AG08395 (cell line): ENCODE results near the gene HLCS.

ENCODE experiments used
- DNase-seq: peaks from one replicate; pipeline ENCODE4 v3.0.0; 2012; ENCODE audit warnings: mixed read lengths, low spot score

The HLCS gene

DNA sequence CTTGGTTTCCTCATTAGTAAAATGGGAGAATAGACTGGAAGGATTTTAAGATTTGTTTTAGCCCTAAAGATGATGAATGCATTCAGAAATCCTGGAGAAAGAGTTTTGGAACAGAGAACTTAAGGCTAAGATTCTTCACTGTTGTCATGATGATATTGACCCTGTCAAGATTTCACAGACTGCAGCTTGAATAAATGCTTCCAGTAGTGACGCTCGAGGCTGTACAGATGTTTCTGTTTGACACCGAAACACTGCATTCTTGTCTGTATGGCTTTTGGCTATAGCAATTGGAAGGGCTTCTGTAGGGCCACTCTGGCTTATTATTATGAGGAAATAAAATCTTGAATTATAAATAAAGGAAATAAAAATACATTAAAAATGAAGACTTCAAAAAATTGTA is 241.8 kb downstream of the HLCS start:
- no peak for DNase-seq

DNA sequence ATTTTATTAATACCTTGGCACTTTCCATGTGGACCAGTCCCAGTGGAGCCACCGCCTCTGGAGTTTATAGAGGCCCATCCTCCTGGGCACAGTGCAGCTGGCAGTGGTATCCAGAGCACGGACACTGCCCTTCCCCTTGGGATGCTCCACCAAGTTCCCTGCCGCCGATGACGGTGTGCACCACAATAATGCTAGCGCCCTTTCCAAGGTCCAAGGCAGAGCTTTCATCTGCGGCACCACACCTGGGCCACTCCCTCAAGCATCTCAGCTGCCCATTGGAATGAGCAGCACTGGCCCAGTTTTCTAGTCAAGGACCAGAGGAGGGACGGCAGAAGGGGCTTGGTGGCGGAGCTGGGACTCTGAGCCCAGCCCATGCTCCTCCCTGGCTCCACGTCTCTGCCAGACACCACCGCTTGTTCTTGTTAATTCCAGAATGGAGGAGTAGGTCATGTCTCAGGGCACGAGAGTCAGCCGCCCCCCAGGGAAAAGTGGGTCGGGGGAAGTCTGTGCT is 243.0 kb downstream of the HLCS start:
- no peak for DNase-seq

DNA sequence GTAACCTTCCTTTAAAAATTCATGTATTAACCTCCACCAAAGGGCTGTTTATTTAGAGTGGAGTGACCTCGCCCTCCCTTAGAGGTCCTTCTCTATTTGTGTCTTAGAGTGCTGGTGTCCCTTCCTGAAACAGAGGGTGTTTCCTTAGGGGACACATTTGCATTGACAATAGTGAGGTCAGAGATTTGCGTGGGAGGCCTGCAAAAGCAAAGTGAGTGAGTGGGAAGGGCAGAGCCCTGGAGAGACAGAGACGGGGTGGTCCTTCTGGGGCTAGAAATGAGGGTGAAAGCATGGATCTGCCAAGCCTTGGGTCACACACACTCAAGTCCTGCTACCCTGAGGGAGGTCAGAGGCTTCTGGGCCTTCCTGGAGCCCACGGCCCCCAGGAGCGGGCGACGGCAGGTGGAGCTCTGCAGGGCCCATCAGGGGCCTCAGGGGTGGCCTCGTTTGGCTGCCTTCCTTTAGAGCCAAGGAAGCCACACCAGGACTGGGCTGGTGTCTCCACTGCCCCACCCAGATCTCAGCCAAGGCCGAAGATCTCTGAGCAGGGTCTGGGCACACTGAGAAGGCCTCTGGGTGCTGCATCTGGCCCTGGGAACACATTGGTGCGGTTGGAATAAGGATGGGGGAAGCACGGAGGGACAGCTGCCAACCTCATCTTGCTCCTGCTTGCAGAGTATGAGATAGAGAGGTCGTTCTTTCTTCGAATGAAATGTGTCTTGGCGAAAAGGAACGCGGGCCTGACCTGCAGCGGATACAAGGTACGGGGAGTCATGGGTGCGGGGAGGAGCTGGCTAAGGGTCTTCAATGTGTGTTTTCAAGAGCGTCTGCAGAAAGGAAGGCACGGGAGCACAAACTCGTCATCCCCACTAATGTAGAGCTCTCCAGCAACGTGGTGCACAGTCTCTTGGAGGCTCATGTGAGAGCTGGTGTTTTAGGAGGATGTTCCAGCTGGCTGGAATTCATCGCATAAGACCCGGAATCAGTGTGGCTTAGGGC is 243.8 kb downstream of the HLCS start:
- no peak for DNase-seq

DNA sequence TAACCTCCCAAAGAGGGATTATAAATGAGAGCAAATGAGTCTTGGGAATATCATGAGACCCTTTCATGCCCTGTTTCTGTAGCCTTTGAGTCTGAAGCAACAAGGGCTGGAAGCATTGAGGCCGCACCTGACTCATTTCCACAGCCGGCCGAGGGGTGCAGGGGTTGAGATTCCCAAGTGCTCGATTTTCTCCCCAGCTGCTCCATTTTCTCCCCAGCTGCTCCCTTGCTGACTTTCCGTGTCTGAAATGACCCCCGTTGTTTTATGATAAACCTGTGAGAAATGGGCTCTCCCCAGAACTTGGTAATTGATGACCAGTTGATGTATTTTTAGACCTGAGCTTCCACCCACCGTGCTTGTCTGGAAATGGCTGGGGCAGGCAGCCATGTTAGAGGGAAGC is 244.7 kb downstream of the HLCS start:
- no peak for DNase-seq

DNA sequence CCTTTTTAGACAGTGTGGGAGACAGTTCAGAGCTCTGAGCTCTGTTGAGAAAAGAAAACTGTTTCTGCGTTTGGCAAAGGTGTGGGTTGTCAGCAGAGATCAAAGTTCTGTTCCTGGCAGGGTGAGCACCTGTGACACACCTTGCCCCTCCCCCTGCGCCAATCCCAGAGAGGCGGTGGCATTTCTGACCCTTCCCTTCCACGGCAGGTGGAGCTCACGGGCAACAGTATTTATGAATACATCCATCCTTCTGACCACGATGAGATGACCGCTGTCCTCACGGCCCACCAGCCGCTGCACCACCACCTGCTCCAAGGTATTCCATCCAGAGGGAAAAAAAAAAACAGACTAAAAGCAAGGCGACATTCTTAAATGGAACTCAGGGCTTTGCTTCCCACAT is 246.9 kb downstream of the HLCS start:
- no peak for DNase-seq

DNA sequence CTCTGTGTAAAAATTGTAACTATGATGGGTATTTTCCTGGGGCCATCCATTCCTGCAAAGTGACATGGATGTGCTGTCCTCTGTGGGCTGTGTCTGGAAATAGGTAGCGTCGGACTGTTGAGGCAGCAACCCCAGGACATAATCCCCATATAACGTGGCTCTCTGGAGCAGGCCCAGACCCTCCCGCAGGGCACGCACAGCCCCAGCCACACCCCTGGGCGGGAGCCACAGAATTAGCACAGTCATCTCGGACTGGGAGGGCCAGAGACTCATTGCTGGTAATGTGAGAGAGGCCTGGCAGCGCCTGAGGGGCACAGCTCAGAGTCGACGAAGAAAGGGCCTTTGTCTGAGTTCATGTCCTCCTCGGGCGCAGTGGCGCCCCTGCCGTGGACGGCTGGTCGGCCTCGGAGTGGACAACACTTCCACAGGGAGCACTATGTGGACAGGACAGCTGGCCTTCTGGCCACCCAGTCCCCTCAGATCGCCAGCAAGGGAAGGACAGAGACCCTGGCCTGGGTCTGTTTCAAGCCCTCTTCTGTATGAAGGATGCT is 247.4 kb downstream of the HLCS start:
- DNase-seq, result no peak

DNA sequence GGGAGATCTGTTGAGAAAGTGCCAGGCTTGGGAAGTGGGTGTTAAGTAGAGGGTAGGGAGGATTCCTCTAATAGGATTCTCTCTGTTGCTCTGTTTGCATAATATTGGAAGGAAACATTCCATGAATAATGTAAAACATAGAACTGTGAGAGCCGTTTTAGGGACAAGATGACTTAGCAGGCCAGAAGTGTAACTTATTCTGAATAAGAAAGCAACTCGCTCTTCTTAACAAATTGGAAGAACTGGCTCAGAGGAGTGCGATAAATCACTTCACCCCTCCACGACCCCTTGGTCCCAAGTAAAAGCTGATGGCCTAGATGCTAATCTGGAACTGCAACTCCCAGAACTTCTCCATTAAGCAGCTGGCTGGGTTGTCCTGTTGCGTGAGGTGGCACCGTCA is 248.5 kb downstream of the HLCS start:
- DNase-seq, result no peak

DNA sequence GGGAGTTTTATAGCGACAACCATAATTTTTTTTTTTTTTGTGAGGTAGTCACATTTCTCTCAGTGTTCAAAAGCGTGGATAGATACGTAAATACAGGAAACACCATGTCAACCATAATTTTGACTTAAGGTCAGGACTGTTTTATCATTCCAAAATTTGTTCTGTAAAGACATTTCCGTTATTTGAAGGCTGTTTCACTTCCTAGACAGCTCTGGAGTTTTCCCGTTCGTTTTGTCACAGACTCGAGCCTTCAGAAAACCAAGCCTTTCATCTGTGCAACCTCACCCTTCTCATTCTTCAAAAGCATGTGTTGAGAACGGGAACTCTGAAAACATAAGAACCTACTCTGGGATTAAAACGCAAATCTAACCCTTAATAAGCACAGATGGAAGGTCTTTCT is 249.6 kb downstream of the HLCS start:
- no peak for DNase-seq

DNA sequence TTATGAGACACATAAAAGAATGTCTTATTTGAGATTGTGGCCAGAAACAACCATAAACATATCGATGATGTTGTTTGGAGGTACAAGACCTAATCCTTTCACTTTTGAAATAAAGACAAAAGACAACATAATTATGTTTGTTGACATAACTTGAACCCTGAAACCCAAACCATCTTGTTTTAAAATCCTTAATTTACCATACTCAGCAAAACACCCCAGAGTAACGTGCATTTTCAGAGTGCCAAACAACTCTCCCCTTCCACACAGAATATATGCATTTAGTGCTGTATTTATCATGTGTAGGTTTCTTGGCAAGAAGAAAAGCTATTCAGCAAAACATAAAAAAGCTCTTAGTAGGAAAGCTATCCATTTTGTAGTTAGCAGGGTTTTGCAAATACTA is 250.1 kb downstream of the HLCS start:
- DNase-seq, result no peak

DNA sequence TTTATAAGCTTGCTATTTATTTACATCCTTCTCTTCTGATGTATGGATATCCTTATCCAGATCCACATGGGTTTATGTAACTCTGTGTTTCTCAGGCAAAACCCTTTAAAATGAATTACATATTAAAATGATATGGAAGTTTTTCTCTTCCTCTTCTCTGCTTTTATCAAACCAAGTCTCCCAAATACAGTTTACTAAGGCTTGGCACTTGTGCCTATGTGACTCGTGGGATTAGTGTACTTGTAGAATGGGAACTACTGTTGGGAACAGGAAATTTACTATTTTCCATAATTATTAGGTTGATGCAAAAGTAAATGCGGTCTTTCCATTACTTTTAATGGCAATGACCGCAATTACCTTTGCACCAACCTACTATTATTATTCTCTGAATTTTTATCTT is 252.7 kb downstream of the HLCS start:
- no peak for DNase-seq

DNA sequence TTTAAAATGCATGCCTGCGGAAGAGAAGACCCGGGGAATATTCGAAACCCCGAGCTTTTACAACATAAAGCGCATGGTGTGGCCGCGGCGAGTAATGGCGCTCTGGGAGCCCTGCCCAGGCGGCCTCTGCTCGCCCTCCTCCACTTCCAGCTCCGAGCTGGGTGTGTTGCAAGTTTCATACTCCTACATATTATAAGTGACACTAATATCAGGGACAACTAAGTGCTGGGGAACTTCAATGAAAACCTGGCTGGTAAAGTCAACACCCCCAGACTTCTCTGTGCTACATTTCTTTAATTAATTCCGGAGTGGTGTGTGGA is 255.8 kb downstream of the HLCS start:
- no peak for DNase-seq

DNA sequence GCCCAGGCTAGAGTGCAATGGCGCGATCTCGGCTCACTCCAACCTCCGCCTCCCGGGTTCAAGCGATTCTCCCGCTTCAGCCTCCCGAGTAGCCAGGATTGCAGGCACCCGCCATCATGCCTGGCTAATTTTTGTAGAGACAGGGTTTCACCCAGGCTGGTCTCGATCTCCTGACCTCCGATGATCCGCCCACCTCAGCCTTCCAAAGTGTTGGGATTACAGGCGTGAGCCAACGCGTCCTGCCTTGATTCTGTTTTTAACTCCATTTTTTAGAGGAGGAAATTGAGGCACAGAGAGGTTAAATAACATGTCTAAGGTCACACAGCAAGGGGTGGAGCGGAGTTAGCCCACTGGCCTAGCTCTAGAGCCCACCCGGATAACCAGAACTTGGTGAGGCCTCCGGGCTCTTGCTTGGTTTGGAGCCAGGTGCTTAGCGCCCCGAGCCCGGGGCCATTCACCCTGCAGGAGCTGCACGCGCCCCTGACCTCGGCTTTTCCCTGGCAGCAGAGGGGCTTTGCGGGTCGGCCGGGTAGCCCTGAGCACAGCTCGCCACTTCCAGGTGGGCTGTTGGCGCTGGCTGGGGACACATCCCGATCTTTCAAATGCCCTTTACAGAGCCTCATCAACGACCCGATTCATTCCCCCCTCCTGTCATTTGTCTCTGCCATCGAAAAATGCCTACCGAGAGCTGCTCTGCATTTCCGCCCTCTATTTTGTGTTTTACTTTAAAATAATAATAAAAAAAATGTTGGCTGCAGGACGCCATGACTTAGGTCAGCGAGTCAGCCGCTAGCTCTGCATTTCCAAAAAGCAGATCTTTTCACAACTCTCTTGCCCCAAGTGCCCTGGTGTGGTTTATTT is 256.4 kb downstream of the HLCS start:
- DNase-seq, result no peak

DNA sequence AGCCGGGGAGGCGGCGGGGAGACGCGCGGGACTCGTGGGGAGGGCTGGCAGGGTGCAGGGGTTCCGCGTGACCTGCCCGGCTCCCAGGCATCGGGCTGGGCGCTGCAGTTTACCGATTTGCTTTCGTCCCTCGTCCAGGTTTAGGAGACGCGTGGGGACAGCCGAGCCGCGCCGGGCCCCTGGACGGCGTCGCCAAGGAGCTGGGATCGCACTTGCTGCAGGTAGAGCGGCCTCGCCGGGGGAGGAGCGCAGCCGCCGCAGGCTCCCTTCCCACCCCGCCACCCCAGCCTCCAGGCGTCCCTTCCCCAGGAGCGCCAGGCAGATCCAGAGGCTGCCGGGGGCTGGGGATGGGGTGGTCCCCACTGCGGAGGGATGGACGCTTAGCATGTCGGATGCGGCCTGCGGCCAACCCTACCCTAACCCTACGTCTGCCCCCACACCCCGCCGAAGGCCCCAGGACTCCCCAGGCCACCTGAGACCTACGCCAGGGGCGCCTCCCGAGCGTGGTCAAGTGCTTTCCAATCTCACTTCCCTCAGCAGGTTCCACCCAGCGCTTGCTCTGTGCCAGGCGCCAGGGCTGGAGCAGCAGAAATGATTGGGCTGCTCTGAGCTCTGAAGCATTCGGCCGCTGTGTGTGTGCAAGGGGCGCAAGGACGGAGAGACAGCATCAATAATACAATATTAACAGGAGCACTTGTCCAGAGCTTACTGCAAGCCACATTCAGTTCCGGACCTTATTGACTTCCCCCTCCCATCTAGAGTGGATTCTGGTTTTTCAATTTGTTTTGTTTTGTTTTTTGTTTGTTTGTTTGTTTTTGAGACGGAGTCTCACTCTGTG is 257.2 kb downstream of the HLCS start:
- DNase-seq, result no peak

DNA sequence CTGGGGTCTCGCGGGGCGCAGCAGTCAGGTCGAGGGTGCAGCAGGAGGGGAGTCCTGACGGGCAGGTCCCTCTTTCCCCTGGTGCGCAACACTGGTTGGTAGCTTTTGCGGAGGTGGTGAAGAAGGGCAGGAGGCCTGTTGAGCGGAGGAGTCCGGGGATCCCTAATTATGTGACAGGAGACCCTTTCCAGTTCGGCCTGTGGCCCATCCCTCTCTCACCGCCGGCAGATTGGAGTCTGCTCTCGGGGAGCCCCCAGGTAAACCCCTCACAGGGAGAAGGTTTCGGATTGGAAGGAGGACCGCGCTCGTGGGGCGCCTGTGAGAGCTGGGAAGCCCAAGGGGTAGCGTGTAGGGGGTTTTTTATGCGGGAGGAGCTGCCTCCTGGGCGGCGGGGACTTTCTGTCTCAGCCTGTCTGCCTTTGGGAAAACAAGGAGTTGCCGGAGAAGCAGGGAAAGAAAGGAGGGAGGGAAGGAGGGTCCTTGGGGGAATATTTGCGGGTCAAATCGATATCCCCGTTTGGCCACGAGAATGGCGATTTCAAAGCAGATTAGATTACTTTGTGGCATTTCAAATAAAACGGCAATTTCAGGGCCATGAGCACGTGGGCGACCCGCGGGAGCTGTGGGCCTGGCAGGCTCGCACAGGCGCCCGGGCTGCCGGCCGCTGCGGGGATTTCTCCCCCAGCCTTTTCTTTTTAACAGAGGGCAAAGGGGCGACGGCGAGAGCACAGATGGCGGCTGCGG is 258.0 kb downstream of the HLCS start:
- DNase-seq, result no peak

DNA sequence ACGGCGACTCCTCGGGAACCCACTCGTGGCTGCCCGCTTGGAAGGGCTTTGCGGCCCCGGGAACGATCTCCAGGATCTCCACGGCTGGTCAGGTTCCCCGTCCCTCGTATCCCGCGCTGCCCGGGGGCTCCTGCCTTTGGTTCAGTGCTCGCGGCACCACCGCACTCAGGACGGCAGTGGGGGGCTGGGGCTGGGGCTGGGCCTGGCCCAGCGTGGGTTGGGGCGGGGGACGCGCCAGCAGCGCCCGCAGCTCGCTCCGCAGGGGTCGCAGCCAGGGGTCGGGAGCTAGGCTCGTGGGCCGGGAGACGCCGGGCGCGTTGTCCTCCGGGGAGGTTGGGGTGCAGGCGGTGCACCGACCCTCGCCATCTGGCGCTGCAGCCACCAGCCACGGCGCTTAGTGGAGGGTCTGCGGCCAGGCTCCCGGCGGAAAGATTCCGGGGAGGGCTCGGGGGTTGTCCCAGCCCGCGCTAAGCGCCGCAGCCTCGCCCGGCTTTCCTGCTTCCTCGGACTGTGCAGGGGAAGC is 258.6 kb downstream of the HLCS start:
- no peak for DNase-seq

DNA sequence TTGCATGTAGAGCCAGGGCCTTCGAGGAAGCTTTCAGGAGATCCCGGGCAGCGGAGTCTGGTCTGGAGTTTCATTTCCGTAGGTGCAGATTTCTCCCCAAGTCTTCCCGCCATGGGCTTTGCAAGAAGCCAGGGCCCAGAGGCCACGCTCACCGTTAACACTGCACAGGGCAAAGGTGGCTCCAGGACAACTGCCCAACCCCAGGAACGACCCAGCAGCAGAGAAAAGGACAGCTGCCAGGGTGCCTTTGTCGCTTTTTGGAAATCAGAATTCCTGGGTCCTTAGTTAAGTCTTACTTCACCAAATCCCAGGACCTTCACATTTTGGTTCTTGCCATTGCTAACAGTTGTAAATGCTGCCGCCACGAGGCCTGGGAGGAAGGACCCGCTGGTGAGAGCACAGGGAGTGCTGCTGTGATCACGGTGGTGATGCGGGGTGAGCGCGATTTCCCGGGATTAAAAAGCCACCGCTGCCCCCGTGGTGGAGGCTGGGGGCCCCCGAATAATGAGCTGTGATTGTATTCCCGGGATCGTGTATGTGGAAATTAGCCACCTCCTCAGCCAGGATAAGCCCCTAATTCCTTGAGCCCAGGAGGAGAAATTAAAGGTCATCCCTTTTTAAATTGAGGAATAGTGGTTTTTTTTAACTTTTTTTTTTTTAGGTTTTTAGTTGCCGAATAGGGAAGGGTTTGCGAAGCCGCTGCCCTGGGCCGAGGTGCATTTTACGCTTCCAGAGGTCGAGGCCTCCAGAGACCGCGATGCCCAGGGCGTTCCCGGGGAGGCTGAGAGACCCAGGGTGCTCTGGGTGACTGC is 259.3 kb downstream of the HLCS start:
- DNase-seq, result no peak

DNA sequence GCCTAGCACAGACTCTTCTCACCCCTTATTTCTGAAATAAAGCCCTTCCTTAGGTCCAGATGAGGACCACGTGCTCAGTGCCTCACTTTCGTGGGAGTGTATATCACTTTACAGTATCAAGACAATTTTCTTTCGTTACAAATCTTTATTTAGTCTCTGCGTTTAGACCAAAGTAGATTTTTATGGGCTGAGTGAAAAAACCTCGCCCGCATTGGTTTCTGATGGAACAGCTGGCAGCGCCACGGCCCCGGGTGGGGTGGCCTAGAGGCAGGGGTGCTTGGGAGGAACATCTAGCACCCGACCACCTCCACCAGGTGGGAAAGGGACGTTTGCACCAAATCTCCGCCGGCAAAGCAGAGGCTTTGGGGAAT is 260.0 kb downstream of the HLCS start:
- no peak for DNase-seq

DNA sequence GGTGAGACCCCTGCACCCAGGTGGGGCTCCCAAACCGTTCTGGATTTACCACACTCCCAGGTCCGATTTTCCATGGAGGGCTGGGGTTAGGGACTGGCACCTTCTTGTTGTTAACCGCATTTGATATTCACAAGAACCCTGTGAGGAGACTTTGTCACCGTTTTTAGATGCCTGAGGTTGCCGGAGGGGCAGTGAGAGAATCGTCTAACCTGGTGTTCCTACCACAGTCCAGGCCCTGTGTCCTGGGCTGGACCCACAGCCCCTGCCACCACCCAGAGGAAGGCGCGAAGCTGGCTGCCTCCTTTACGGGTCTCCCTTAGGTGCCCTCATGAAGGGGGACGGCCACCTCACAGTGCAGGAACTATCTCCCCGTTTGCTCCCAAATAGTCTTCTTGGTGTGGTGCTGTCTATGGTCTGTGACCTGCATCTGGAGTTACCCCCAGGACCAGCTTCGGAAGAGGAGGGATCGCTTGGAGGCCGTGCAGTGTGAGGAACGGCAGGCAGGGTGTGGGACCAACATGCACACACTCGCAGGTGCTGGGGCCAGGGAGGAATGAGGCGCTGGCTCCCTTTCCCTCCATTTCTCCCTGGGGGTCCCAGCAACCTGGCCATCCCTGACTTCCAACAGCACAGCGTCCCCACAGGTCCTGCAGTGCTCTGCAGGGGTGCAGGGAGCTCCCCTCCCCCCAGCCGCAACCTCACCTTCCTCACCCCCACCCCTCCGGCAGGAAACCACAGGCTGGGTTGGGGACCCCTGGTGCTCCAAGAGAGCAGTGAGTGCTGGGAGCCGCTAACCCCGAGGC is 260.6 kb downstream of the HLCS start:
- no peak for DNase-seq
